GM19463 (cell line): ENCODE results near the gene FOXC2.

Experiments used
- ATAC-seq: cut with Tn5 transposase; IDR thresholded peaks from one replicate; pipeline ENCODE4 v1.9.1; 2021; ENCODE audit warnings: mild to moderate bottlenecking, moderate library complexity; ENCODE audit not compliant: unreplicated experiment

FOXC2 gene

GRCh38 chr16:86609115-86609514 lies 42.5 kb downstream of the FOXC2 start:
- ATAC-seq = no peak

- no peak for ATAC-seq
Measured at GRCh38 chr16:86609661-86610060, 43.0 kb downstream of the FOXC2 start.

GRCh38 chr16:86610779-86611524 lies 44.3 kb downstream of the FOXC2 start:
- no peak for ATAC-seq

- ATAC-seq = no peak
Measured at GRCh38 chr16:86611525-86611855, 44.9 kb downstream of the FOXC2 start.

GRCh38 chr16:86611941-86612340 lies 45.3 kb downstream of the FOXC2 start:
- no peak for ATAC-seq

- ATAC-seq = no peak
Measured at GRCh38 chr16:86614699-86615098, 48.1 kb downstream of the FOXC2 start.

- no peak for ATAC-seq
Measured at GRCh38 chr16:86616906-86617305, 50.3 kb downstream of the FOXC2 start.

- no peak for ATAC-seq
Measured at GRCh38 chr16:86618431-86619238, 52.0 kb downstream of the FOXC2 start.
